SH-SY5Y (cell line): ENCODE results near the gene NENF.

Source experiments
- GATA2 ChIP-seq: IDR thresholded peaks from 2 replicates; pipeline ENCODE4 v1.6.1; 2011; ENCODE audit warnings: mild to moderate bottlenecking, low read depth, low read length
- GATA3 ChIP-seq: IDR thresholded peaks from 2 replicates; pipeline ENCODE4 v1.6.1; 2011; ENCODE audit warnings: low read depth, mild to moderate bottlenecking, low read length, moderate library complexity

- no peak for TF ChIP-seq GATA2
- no peak for TF ChIP-seq GATA3
Measured at GRCh38 chr1:212473729-212474128, 41.0 kb downstream of the NENF start.
